Esophagus muscularis mucosa (tissue), 3 donors: ENCODE measurements around the gene SBNO2.

ENCODE experiments used
- EP300 ChIP-seq: sonication (generic); formaldehyde crosslinking; IDR thresholded peaks from one replicate; pipeline ENCODE4 v1.6.1; 2017; ENCODE audit warnings: antibody characterized with exemption
- POLR2AphosphoS5 ChIP-seq, 2 donors: sonication (generic); formaldehyde crosslinking; IDR thresholded peaks; one replicate each; pipeline ENCODE4 v1.6.1; 2017; ENCODE audit warnings: antibody characterized with exemption in 2 of 2

DNA sequence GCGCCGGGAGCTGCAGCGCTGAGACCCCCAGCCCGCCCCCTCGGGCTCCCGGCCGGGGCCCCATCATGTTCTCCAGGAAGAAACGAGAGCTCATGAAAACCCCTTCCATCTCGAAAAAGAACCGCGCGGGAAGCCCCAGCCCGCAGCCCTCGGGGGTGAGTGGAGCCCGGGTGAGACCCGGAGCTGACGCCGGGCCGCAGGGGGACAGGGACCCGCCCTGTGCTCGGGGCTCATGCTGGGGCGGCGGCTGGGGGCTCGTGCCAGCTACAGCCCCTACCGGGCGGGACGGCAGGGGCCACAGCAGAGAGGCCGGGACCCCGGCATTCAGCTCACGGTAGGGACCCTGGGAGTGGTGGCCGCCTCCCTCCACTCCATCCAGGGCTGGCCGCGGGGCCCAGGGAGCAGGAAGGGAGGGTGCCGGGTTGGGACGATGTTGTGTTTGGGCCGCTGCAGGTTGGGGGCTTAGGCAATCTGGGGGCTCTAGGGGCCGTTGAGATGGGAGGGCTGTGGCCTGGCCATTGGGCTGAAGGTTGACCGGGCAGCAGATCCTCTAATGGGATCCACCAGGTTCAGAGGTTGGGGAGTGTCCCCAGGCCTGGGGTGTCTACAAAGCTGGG is 106.6 kb downstream of the SBNO2 start:
- no peak for TF ChIP-seq EP300
- no peak for TF ChIP-seq POLR2AphosphoS5 (IDR thresholded peaks at IDR 0.05)
